H9 (cell line): ENCODE data around the gene ZNF613. TPM values are rescaled to one million over a fixed set of nuclear protein-coding genes. Genes with fewer than 3 reads are reported as not detected.
"Not testable (repeated sequence)": the region's sequence is repeated elsewhere in the genome, so short reads cannot be mapped to it uniquely, and the experiment has no call there.

Experiments used
- DNase-seq: peaks from one replicate; pipeline ENCODE4 v3.0.0-alpha.2; 2017
- H2AFZ ChIP-seq: one replicate; pipeline ENCODE4 v1.6.1; 2013; ENCODE audit warnings: mild to moderate bottlenecking, low read length, control low read depth, moderate library complexity
- H2AK5ac ChIP-seq: 2 replicates; pipeline ENCODE4 v1.6.1; 2013; ENCODE audit warnings: low read length, control low read depth, mixed read lengths; ENCODE audit not compliant: insufficient read length
- H2BK120ac ChIP-seq: one replicate; pipeline ENCODE4 v1.6.1; 2013; ENCODE audit warnings: low read depth, mild to moderate bottlenecking, low read length, control low read depth, inconsistent platforms; ENCODE audit not compliant: poor library complexity, severe bottlenecking
- H2BK12ac ChIP-seq: 2 replicates; pipeline ENCODE4 v1.6.1; 2013; ENCODE audit warnings: low read length, control low read depth, mixed read lengths, low read depth; ENCODE audit not compliant: insufficient read length
- H2BK15ac ChIP-seq: 2 replicates; pipeline ENCODE4 v1.6.1; 2013; ENCODE audit warnings: low read depth, low read length, control low read depth
- H2BK20ac ChIP-seq: one replicate; pipeline ENCODE4 v1.6.1; 2013; ENCODE audit warnings: low read depth, mild to moderate bottlenecking, low read length, control low read depth, inconsistent platforms; ENCODE audit not compliant: poor library complexity, severe bottlenecking
- H2BK5ac ChIP-seq: 2 replicates; pipeline ENCODE4 v1.6.1; 2013; ENCODE audit warnings: low read length, control low read depth, mixed read lengths; ENCODE audit not compliant: insufficient read length
- H3K14ac ChIP-seq: 2 replicates; pipeline ENCODE4 v1.6.1; 2013; ENCODE audit warnings: low read length, control low read depth; ENCODE audit not compliant: insufficient read depth
- H3K18ac ChIP-seq: 2 replicates; pipeline ENCODE4 v1.6.1; 2013; ENCODE audit warnings: low read depth, mild to moderate bottlenecking, mixed read lengths, low read length, control low read depth; ENCODE audit not compliant: insufficient read length
- H3K23ac ChIP-seq: 2 replicates; pipeline ENCODE4 v1.6.1; 2013; ENCODE audit warnings: low read length, control low read depth, mixed read lengths, low read depth; ENCODE audit not compliant: insufficient read length
- H3K23me2 ChIP-seq: 2 replicates; pipeline ENCODE4 v1.6.1; 2013; ENCODE audit warnings: low read depth, mild to moderate bottlenecking, mixed read lengths, low read length, control low read depth; ENCODE audit not compliant: insufficient read length, poor library complexity, severe bottlenecking
- H3K27ac ChIP-seq: 2 replicates; pipeline ENCODE4 v1.5.1; 2013; ENCODE audit warnings: low read length, control low read depth, mixed read lengths, low read depth; ENCODE audit not compliant: insufficient read length
- H3K27me3 ChIP-seq: 2 replicates; pipeline ENCODE4 v1.6.1; 2013; ENCODE audit warnings: low read length, control low read depth, inconsistent platforms; ENCODE audit not compliant: insufficient read depth
- H3K4ac ChIP-seq: 2 replicates; pipeline ENCODE4 v1.6.1; 2013; ENCODE audit warnings: low read depth, mild to moderate bottlenecking, control low read depth, inconsistent platforms, low read length, moderate library complexity
- H3K4me1 ChIP-seq: 2 replicates; pipeline ENCODE4 v1.6.1; 2013; ENCODE audit warnings: low read length, control low read depth, inconsistent platforms; ENCODE audit not compliant: insufficient read depth
- H3K4me2 ChIP-seq: 2 replicates; pipeline ENCODE4 v1.6.1; 2013; ENCODE audit warnings: low read length, control low read depth, mixed read lengths; ENCODE audit not compliant: insufficient read length, insufficient read depth
- H3K56ac ChIP-seq: 2 replicates; pipeline ENCODE4 v1.6.1; 2013; ENCODE audit warnings: low read depth, mild to moderate bottlenecking, mixed read lengths, low read length, control low read depth; ENCODE audit not compliant: insufficient read length
- H3K79me1 ChIP-seq: 2 replicates; pipeline ENCODE4 v1.6.1; 2013; ENCODE audit warnings: low read depth, mild to moderate bottlenecking, moderate library complexity, low read length, control low read depth, inconsistent platforms; ENCODE audit not compliant: insufficient read depth, poor library complexity, severe bottlenecking
- H3K79me2 ChIP-seq: 2 replicates; pipeline ENCODE4 v1.6.1; 2013; ENCODE audit warnings: low read length, control low read depth, inconsistent platforms; ENCODE audit not compliant: insufficient read depth
- H3K9ac ChIP-seq: 2 replicates; pipeline ENCODE4 v1.6.1; 2013; ENCODE audit warnings: low read length, control low read depth, mixed read lengths; ENCODE audit not compliant: insufficient read length; ENCODE audit errors: extremely low read depth
- H3K9me3 ChIP-seq: one replicate; pipeline ENCODE4 v1.6.1; 2013; ENCODE audit warnings: low read depth, low read length, inconsistent platforms; ENCODE audit not compliant: control insufficient read depth
- H3T11ph ChIP-seq: one replicate; pipeline ENCODE4 v1.6.1; 2013; ENCODE audit warnings: mild to moderate bottlenecking, low read length, control low read depth, inconsistent platforms
- H4K20me1 ChIP-seq: one replicate; pipeline ENCODE4 v1.6.1; 2013; ENCODE audit not compliant: control insufficient read depth, insufficient read length, insufficient read depth
- H4K5ac ChIP-seq: 2 replicates; pipeline ENCODE4 v1.6.1; 2013; ENCODE audit warnings: low read depth, mild to moderate bottlenecking, mixed read lengths, low read length, control low read depth; ENCODE audit not compliant: insufficient read length
- H4K8ac ChIP-seq: replicated peaks from 2 replicates; pipeline ENCODE4 v1.6.1; 2013; ENCODE audit warnings: low read length, control low read depth, mixed read lengths, low read depth; ENCODE audit not compliant: insufficient read length
- H4K91ac ChIP-seq: 2 replicates; pipeline ENCODE4 v1.6.1; 2013; ENCODE audit warnings: low read depth, mild to moderate bottlenecking, moderate library complexity, mixed read lengths, low read length, control low read depth; ENCODE audit not compliant: insufficient read length
- H3K27ac Mint-ChIP-seq, 3 experiments: 2 replicates in 2 of 3; 3 replicates in 1 of 3; pipeline ENCODE4 v1.8.0; 2020 to 2021; ENCODE audit warnings: mixed read lengths in 3 of 3, mild to moderate bottlenecking in 1 of 3, moderate library complexity in 1 of 3
- H3K27me3 Mint-ChIP-seq: 2 replicates; pipeline ENCODE4 v1.8.0; 2021; ENCODE audit warnings: low read depth, mild to moderate bottlenecking, moderate library complexity, mixed read lengths
- H3K36me3 Mint-ChIP-seq, 3 experiments: 2 replicates in 2 of 3; 3 replicates in 1 of 3; pipeline ENCODE4 v1.8.0; 2020 to 2021; ENCODE audit warnings: low read depth in 3 of 3, mixed read lengths in 3 of 3; ENCODE audit not compliant: insufficient read depth in 1 of 3
- H3K4me1 Mint-ChIP-seq, 2 experiments: 2 replicates each; pipeline ENCODE4 v1.8.0; 2020; ENCODE audit warnings: mixed read lengths in 2 of 2
- H3K4me3 Mint-ChIP-seq, 2 experiments: 2 replicates in 1 of 2; 3 replicates in 1 of 2; pipeline ENCODE4 v1.8.0; 2020 to 2021; ENCODE audit warnings: mild to moderate bottlenecking in 2 of 2, mixed read lengths in 2 of 2, moderate library complexity in 1 of 2
- H3K9me3 Mint-ChIP-seq, 2 experiments: 2 replicates in 1 of 2; 3 replicates in 1 of 2; pipeline ENCODE4 v1.8.0; 2020; ENCODE audit warnings: mild to moderate bottlenecking in 2 of 2, mixed read lengths in 2 of 2, moderate library complexity in 1 of 2
- CTCF ChIP-seq: fragments of 200-600 bp; sonication (generic); conservative IDR thresholded peaks from 3 replicates; pipeline ENCODE4 v1.8.0; 2021; ENCODE audit warnings: antibody characterized with exemption, mild to moderate bottlenecking
- WGBS: extraction: QIAGEN DNeasy Blood & Tissue Kit; methylation state at CpG from one replicate; pipeline ENCODE4 v1.1.7; 2013; ENCODE audit warnings: missing lambda C conversion rate, low lambda C conversion rate, mixed read lengths; ENCODE audit not compliant: insufficient read length; ENCODE audit errors: extremely low coverage; 5-methylcytosine and 5-hydroxymethylcytosine counted together
- total RNA-seq: library from RNA; stranded (reverse); gene quantifications from 2 replicates; pipeline ENCODE4 v1.2.1, GENCODE V29; 2021

ZNF613 gene
- total RNA-seq, 1 experiment from 2014 or later, result 20.6 TPM

DNA sequence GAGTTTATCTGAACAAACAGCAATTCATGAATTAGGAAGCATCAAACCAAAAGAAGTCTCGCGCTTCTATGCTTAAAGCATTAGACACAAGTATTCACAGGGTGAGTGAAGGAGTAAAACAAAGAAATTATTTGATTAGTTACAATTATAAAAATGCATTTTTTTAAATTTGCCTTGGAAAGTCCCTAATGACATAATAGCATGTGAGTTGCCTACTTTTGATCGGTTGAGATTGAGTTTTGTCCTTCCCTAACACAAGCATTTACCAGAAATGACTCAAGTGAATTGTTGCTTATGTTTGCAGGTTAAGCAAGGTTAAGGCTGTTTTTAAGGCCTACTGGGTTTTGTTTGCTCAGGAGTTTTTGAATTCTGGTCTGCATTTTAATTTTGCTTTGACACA, 22.1 kb upstream of the ZNF613 start:
- no peak overlapping the region for H2AK5ac ChIP-seq
- peak overlapping the region; percentile 89 for H3T11ph ChIP-seq
- no peak overlapping the region; the same call in 1 of the 2 replicates for H3K4ac ChIP-seq
- H3K9ac ChIP-seq, result peak overlapping the region; percentile 53
- H3K56ac ChIP-seq, result no peak overlapping the region
- H3K36me3 Mint-ChIP-seq, result peaks cover 49 to 65% (median 58%) of the 10 kb centered on the region in 3 experiments
- H3K27ac Mint-ChIP-seq, result peak overlapping the region; percentile 93 to 100 (median 99); a peak in 6 of 7 replicates
- DNase-seq, result no peak
- no peak for TF ChIP-seq CTCF
- no peak overlapping the region for H2BK20ac ChIP-seq
- no peaks in the 10 kb centered on the region; the same call in 1 of the 2 replicates for H3K27me3 Mint-ChIP-seq
- H3K4me2 ChIP-seq, result peak overlapping the region; percentile 97
- H3K79me1 ChIP-seq, result no peaks in the 10 kb centered on the region
- peak overlapping the region; percentile 24; the same call in 1 of the 2 replicates for H3K14ac ChIP-seq
- H3K27ac ChIP-seq, result peak overlapping the region; percentile 97
- no peak overlapping the region for H4K8ac ChIP-seq
- no peak overlapping the region for H3K23ac ChIP-seq
- H2BK15ac ChIP-seq, result no peak overlapping the region
- H3K18ac ChIP-seq, result no peak overlapping the region
- no peaks in the 10 kb centered on the region for H3K27me3 ChIP-seq
- no CpG with 5 or more reads among the region's 3 CpGs for WGBS
- peak overlapping the region; percentile 86 for H2BK5ac ChIP-seq
- H3K4me1 ChIP-seq, result peaks cover 14% of the 10 kb centered on the region; the same call in 1 of the 2 replicates
- peak overlapping the region; percentile 98 to 99 for H3K4me3 Mint-ChIP-seq
- peaks cover 22% of the 10 kb centered on the region for H3K9me3 ChIP-seq
- peaks cover 43% of the 10 kb centered on the region for H3K79me2 ChIP-seq
- H3K9me3 Mint-ChIP-seq, result peaks cover 54 to 89% of the 10 kb centered on the region in 2 experiments
- H2BK120ac ChIP-seq, result peak overlapping the region; percentile 24
- no peak overlapping the region for H4K91ac ChIP-seq
- peaks cover 2% of the 10 kb centered on the region for H4K20me1 ChIP-seq
- no peak overlapping the region for H4K5ac ChIP-seq
- H3K4me1 Mint-ChIP-seq, result peaks cover 58 to 59% of the 10 kb centered on the region in 2 experiments
- no peak overlapping the region for H2AFZ ChIP-seq
- H2BK12ac ChIP-seq, result no peak overlapping the region
- peaks cover 23% of the 10 kb centered on the region for H3K23me2 ChIP-seq

DNA sequence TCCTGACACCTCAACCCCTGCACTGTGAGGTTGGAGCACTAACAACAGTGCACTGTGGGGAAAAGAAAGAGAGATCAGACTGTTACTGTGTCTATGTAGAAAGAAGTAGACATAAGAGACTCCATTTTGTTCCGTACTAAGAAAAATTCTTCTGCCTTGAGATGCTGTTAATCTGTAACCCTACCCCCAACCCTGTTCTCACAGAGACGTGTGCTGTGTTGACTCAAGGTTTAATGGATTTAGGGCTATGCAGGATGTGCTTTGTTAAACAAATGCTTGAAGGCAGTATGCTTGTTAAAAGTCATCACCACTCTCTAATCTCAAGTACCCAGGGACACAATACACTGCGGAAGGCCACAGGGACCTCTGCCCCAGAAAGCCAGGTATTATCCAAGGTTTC, 21.6 kb upstream of the ZNF613 start:
- H3K27me3 Mint-ChIP-seq, H3T11ph ChIP-seq, H3K23ac ChIP-seq, H3K56ac ChIP-seq, DNase-seq, H2AK5ac ChIP-seq, H2BK120ac ChIP-seq, H4K91ac ChIP-seq, H2AFZ ChIP-seq, H3K79me1 ChIP-seq, H2BK12ac ChIP-seq, H2BK15ac ChIP-seq, H3K14ac ChIP-seq, H3K27me3 ChIP-seq, H3K4ac ChIP-seq, H2BK20ac ChIP-seq, H4K20me1 ChIP-seq, H4K8ac ChIP-seq, H4K5ac ChIP-seq: not testable (repeated sequence)
- Histone ChIP-seq H3K79me2 (peaks cover 39% of the 10 kb centered on the region), H3K27ac (peak overlapping the region; percentile 97), H2BK5ac (peak overlapping the region; percentile 86), H3K23me2 (peaks cover 23% of the 10 kb centered on the region), H3K4me2 (peak overlapping the region; percentile 97), H3K9me3 (peaks cover 18% of the 10 kb centered on the region), H3K4me1 (peaks cover 14% of the 10 kb centered on the region; the same call in 1 of the 2 replicates), H3K18ac (peak overlapping the region; percentile 3), H3K9ac (peak overlapping the region; percentile 76)
- peaks cover 60 to 61% of the 10 kb centered on the region in 2 experiments for H3K4me1 Mint-ChIP-seq
- H3K27ac Mint-ChIP-seq, result peak overlapping the region; percentile 89 to 99 (median 93)
- peaks cover 48 to 60% (median 58%) of the 10 kb centered on the region in 3 experiments for H3K36me3 Mint-ChIP-seq
- H3K9me3 Mint-ChIP-seq, result peaks cover 54 to 89% of the 10 kb centered on the region in 2 experiments
- WGBS, result no CpG with 5 or more reads among the region's 3 CpGs
- peak overlapping the region; percentile 53 to 98 for H3K4me3 Mint-ChIP-seq
